GM19452 (cell line): Measurements from ENCODE around the gene TSACC.
"Not testable (repeated sequence)": the region's sequence is repeated elsewhere in the genome, so short reads cannot be mapped to it uniquely, and the experiment has no call there.

Experiments used
- ATAC-seq: cut with Tn5 transposase; IDR thresholded peaks from one replicate; pipeline ENCODE4 v1.9.1; 2021; ENCODE audit not compliant: unreplicated experiment

Gene TSACC

GRCh38 chr1:156346035-156346434 is 7.7 kb downstream of the TSACC start:
- ATAC-seq: not testable (repeated sequence)

- ATAC-seq: no peak
These were observed 8.3 kb downstream of the TSACC start for GRCh38 chr1:156346636-156347035.

GRCh38 chr1:156347331-156347730 is 9.0 kb downstream of the TSACC start:
- ATAC-seq: no peak

GRCh38 chr1:156352481-156352880 is 14.2 kb downstream of the TSACC start:
- ATAC-seq: not testable (repeated sequence)

- ATAC-seq: no peak
These were observed 18.0 kb downstream of the TSACC start for GRCh38 chr1:156356262-156356874.

- ATAC-seq: no peak
These were observed 18.7 kb downstream of the TSACC start for GRCh38 chr1:156356875-156357534.

GRCh38 chr1:156357977-156358376 is 19.7 kb downstream of the TSACC start:
- no peak for ATAC-seq

GRCh38 chr1:156358641-156359040 is 20.3 kb downstream of the TSACC start:
- no peak for ATAC-seq

- no peak for ATAC-seq
These were observed 20.9 kb downstream of the TSACC start for GRCh38 chr1:156359249-156359648.

- ATAC-seq: no peak
These were observed 21.6 kb downstream of the TSACC start for GRCh38 chr1:156359973-156360372.

- ATAC-seq: no peak
These were observed 22.2 kb downstream of the TSACC start for GRCh38 chr1:156360534-156360933.

GRCh38 chr1:156365754-156366153 is 27.4 kb downstream of the TSACC start:
- ATAC-seq: no peak

GRCh38 chr1:156366378-156367166 is 28.2 kb downstream of the TSACC start:
- ATAC-seq: no peak

- no peak for ATAC-seq
These were observed 29.2 kb downstream of the TSACC start for GRCh38 chr1:156367383-156368156.

- ATAC-seq: no peak
These were observed 29.9 kb downstream of the TSACC start for GRCh38 chr1:156368157-156368658.

GRCh38 chr1:156368889-156369684 is 30.8 kb downstream of the TSACC start, which contains the start of gene RHBG:
RHBG (plus strand) TSS chr1:156369211; CDS start chr1:156369250, 39 bp downstream.
- no peak for ATAC-seq

- not testable (repeated sequence) for ATAC-seq
These were observed 31.5 kb downstream of the TSACC start for GRCh38 chr1:156369685-156370286.

GRCh38 chr1:156371553-156372264 is 33.4 kb downstream of the TSACC start:
- no peak for ATAC-seq

- no peak for ATAC-seq
These were observed 33.9 kb downstream of the TSACC start for GRCh38 chr1:156372265-156372586.
